Mucosa of rectum (tissue), 2 donors: Measurements from ENCODE around the gene TMEM158.

ENCODE experiments used
- H3K27ac ChIP-seq, 2 donors: one replicate each; pipeline ENCODE4 v1.7.0; 2013; ENCODE audit warnings: inconsistent platforms in 2 of 2, low read depth in 2 of 2, low read length in 2 of 2
- H3K27me3 ChIP-seq, 2 donors: one replicate each; pipeline ENCODE4 v1.7.0; 2013; ENCODE audit warnings: low read length in 2 of 2; ENCODE audit not compliant: control insufficient read depth in 2 of 2, insufficient read depth in 2 of 2
- H3K36me3 ChIP-seq, 2 donors: one replicate each; pipeline ENCODE4 v1.7.0; 2013; ENCODE audit warnings: low read length in 2 of 2; ENCODE audit not compliant: control insufficient read depth in 2 of 2, insufficient read depth in 2 of 2
- H3K4me1 ChIP-seq, 2 donors: one replicate each; pipeline ENCODE4 v1.7.0; 2013; ENCODE audit warnings: low read length in 2 of 2, mild to moderate bottlenecking in 1 of 2; ENCODE audit not compliant: control insufficient read depth in 2 of 2, insufficient read depth in 2 of 2
- H3K4me3 ChIP-seq, 2 donors: one replicate each; pipeline ENCODE4 v1.7.0; 2013; ENCODE audit warnings: low read length in 2 of 2
- H3K9ac ChIP-seq, 2 donors: one replicate each; pipeline ENCODE4 v1.7.0; 2013; ENCODE audit warnings: low read length in 2 of 2, low read depth in 1 of 2, mild to moderate bottlenecking in 1 of 2
- H3K9me3 ChIP-seq, 2 donors: one replicate each; pipeline ENCODE4 v1.7.0; 2013; ENCODE audit warnings: low read length in 2 of 2; ENCODE audit not compliant: control insufficient read depth in 2 of 2
- donor health status: healthy.
- donor health status: Normal muscosa, but diverticular disease.

The TMEM158 gene

GRCh38 chr3:45234250-45234649 is 8.2 kb upstream of the TMEM158 start:
- Histone ChIP-seq H3K36me3 (no peaks in the 10 kb centered on the region), H3K9ac (no peak overlapping the region), H3K9me3 (no peaks in the 10 kb centered on the region), H3K4me3 (no peak overlapping the region), H3K27me3 (peaks cover 4 to 7% of the 10 kb centered on the region in 2 donors), H3K4me1 (no peaks in the 10 kb centered on the region), H3K27ac (no peak overlapping the region)

DNA sequence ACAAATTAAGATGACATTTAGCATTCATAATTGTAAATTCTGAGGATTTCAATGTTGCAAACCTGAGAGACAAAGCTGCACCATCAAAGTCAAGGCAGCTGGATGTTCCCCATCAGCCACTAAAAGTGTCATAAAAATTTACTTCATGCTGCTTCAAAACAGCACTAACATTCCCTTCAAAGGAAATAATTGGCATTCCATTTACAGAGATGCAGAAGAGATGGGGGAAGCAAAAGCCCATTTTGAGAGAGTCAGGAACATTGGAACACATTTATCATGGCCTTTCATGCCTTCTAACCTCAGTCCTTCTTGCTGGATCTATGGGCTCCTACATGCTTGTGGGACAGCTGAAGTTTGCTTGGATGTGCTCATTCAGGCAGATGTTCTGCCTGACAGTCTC is 6.4 kb upstream of the TMEM158 start:
- H3K27me3 ChIP-seq = peaks cover 11% of the 10 kb centered on the region in 2 donors

GRCh38 chr3:45227946-45228345 is 1.9 kb upstream of the TMEM158 start:
- Histone ChIP-seq H3K27me3 (peaks cover 26 to 33% of the 10 kb centered on the region in 2 donors), H3K4me3 (no peak overlapping the region), H3K36me3 (no peaks in the 10 kb centered on the region), H3K4me1 (peaks cover 6 to 7% of the 10 kb centered on the region in 2 donors), H3K27ac (no peak overlapping the region), H3K9ac (no peak overlapping the region), H3K9me3 (no peaks in the 10 kb centered on the region)

More for the DNA sequence above, 6.4 kb upstream of the TMEM158 start:
- Histone ChIP-seq H3K9me3 (no peaks in the 10 kb centered on the region), H3K9ac (no peak overlapping the region), H3K27ac (no peak overlapping the region), H3K4me3 (no peak overlapping the region), H3K4me1 (no peaks in the 10 kb centered on the region), H3K36me3 (no peaks in the 10 kb centered on the region)

DNA sequence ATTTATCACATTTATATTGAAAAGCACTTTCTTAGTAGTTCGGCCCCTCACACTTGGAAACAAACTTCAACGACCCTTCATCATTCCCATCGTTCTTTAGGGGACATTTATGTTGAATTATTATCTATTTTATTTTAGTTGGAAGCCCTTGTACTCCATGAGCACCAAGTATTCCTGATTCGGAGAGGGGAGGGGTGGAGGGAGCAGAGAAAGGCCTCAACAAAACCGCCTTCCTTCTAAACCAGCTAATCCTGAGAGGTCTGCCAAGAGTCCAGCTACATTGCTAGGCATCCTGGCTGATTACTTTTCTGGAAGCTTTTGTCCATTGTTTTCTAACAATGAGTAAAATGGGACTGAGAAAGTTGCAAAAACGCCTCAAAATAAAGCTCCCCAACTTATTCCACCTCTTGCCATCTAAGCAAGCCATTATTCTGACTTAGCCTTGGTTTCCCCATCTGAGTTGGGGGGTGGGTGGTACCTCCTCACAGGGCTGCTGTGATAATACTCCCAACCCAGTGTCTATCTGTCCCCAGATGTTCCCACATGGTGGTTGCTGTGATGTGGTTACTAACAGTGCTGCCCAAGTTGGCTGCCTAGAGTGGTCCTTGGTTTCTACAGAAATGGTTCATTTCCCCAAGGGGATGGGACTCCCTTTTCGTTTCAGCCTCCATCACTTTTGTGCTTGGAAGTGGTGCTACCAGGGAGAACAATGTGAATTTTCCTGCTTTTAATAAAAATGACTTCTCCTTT is 1.2 kb upstream of the TMEM158 start:
- Histone ChIP-seq H3K27me3 (peaks cover 29 to 31% of the 10 kb centered on the region in 2 donors), H3K9me3 (no peaks in the 10 kb centered on the region), H3K27ac (no peak overlapping the region), H3K36me3 (no peaks in the 10 kb centered on the region), H3K9ac (no peak overlapping the region), H3K4me3 (no peak overlapping the region), H3K4me1 (peaks cover 6 to 7% of the 10 kb centered on the region in 2 donors)

DNA sequence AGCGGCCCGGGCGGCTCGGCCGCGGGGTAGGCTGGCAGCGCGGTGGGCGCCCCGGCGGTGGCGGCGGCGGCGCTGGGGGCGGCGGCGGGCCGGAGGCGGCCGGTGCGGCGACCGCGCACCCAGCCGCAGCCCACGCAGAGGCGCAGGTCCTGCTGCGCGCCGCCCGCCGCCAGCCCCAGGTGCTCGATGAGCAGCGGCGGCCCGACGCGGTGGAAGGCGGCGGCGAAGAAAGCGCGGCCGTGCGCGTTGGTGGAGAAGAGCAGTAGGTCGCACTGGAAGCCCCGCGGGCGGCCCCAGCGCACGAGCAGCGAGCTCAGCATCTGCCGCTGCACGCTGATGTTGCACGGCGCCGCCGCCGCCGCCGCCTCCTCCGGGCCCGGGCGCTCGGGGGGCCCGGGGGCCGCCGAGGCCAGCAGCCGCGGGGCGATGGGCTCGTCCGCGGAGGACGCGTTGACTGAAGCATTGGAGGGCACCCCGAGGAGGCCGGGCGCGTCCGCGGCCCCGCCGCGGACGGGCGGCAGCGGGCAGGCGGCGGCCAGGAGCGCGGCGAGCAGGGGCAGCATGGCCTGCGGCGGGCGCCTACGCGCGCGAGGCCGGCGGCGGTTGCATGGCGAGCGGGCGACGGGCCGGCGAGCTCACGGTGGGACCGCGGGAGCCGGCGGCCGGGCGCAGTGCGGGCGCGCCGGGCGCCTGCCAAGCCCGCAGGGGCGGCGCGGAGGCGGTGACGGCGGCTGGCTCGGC is 452 bp downstream of the TMEM158 start:
- Histone ChIP-seq H3K4me3 (peak overlapping the region; percentile 43 to 64), H3K27me3 (peaks cover 29 to 35% of the 10 kb centered on the region in 2 donors), H3K36me3 (no peaks in the 10 kb centered on the region), H3K27ac (no peak overlapping the region), H3K4me1 (peaks cover 6 to 7% of the 10 kb centered on the region in 2 donors), H3K9ac (no peak overlapping the region), H3K9me3 (no peaks in the 10 kb centered on the region)

DNA sequence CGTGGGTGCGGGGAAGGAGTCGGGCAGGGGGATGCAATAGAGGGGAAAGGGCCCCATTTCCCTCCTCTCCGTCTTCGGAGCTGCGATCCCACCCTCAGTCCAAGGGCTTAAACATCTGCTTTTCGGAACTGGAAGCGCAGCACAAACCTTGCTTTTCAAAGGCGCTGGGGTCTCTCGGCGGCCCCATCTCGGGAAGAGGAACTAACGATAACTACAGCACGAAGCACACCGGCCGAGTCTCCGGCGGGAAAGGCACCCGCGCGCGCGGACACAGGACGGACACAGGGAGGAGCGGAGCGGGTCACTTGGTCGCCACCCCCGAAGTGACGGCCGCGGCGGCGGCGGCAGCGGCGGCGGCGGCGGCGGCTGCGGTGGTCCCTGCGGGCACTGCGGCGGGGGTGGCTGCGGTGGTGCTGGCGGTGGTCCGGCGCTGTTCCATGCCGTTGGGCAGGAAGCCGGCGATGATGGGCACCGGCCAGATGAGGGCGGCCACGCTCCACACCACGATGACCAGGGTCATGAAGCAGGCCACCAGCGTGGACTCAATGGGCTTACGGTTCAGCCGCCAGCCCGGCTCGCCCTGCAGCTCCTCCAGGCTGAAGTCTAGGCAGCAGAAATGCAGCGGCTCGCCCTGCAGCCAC is 1.1 kb downstream of the TMEM158 start:
- Histone ChIP-seq H3K9ac (peak overlapping the region; percentile 24 to 53), H3K36me3 (no peaks in the 10 kb centered on the region), H3K4me1 (peaks cover 6 to 7% of the 10 kb centered on the region in 2 donors), H3K27me3 (peaks cover 29 to 35% of the 10 kb centered on the region in 2 donors), H3K27ac (no peak overlapping the region), H3K4me3 (peak overlapping the region; percentile 33 to 64), H3K9me3 (no peaks in the 10 kb centered on the region)

DNA sequence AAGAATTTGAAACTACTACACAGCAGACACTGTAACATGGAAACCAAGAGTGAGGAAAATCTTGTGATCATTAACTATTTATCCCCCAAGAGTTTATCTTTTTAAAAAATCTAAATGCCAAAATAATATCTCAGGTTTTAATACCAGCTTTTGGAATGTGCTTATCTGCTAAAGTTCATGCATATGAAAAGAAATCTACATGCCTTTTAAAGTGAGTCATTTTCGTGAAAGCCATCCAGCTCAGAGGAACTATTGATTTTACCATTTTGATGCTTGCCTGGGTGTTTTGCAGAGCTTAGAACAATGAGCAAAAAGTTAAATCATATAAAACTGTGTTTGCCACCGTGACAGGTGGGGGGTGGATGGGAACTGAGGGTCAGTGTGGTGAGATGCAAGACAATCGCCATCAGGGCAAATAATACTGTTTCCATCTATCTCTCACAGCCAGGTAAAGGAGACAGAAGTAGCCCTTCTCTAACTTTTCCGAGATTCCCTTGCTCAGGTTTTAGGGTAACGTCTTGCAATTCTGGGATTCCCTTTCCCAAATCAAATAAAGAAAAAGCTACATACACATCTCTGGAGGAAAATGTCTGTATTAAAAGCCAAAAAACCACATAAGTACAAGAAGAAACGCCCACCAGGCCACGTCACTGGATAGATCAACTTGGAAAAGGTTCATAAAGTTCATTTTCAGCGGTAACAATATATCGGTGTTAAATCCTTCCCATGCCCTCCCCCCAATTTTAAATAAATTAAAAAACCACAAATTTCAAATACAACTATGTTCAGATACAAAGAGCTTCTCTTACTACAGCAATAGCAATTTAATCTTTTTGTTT is 2.0 kb downstream of the TMEM158 start:
- no peaks in the 10 kb centered on the region for H3K9me3 ChIP-seq
- H3K9ac ChIP-seq = no peak overlapping the region
- peak overlapping the region in 1 of 2 donors; percentile 56 for H3K4me3 ChIP-seq
- no peaks in the 10 kb centered on the region for H3K36me3 ChIP-seq
- H3K4me1 ChIP-seq = peaks cover 6 to 7% of the 10 kb centered on the region in 2 donors
- no peak overlapping the region for H3K27ac ChIP-seq
- H3K27me3 ChIP-seq = peaks cover 21 to 35% of the 10 kb centered on the region in 2 donors

- H3K4me1 ChIP-seq = peaks cover 0 to under 1% of the 10 kb centered on the region in 2 donors
- no peak overlapping the region for H3K4me3 ChIP-seq
- H3K27me3 ChIP-seq = peaks cover 16 to 20% of the 10 kb centered on the region in 2 donors
- no peaks in the 10 kb centered on the region for H3K36me3 ChIP-seq
- no peaks in the 10 kb centered on the region for H3K9me3 ChIP-seq
- no peak overlapping the region for H3K27ac ChIP-seq
- no peak overlapping the region for H3K9ac ChIP-seq
These were observed 6.4 kb downstream of the TMEM158 start for GRCh38 chr3:45219694-45220093.

GRCh38 chr3:45218578-45219390 is 7.3 kb downstream of the TMEM158 start:
- Histone ChIP-seq H3K9ac (no peak overlapping the region), H3K27ac (no peak overlapping the region), H3K4me3 (no peak overlapping the region), H3K9me3 (no peaks in the 10 kb centered on the region), H3K4me1 (no peaks in the 10 kb centered on the region), H3K27me3 (peaks cover 11 to 12% of the 10 kb centered on the region in 2 donors), H3K36me3 (no peaks in the 10 kb centered on the region)
